Tibial nerve (tissue), 4 donors: ENCODE data around the gene AOPEP.

Experiments
- CTCF ChIP-seq, 5 experiments: fragments of 200-600 bp in 3 of 5; fragments of 450-650 bp in 2 of 5; sonication (generic) in 3 of 5; IDR thresholded peaks; one replicate each; pipeline ENCODE4 v1.5.1; 2016 to 2019; ENCODE audit warnings: antibody characterized with exemption in 5 of 5, mild to moderate bottlenecking in 3 of 5, moderate library complexity in 2 of 5
- EP300 ChIP-seq, 2 donors: sonication (generic); formaldehyde crosslinking; IDR thresholded peaks; one replicate each; pipeline ENCODE4 v1.6.1; 2017; ENCODE audit warnings: antibody characterized with exemption in 2 of 2, mild to moderate bottlenecking in 1 of 2

DNA sequence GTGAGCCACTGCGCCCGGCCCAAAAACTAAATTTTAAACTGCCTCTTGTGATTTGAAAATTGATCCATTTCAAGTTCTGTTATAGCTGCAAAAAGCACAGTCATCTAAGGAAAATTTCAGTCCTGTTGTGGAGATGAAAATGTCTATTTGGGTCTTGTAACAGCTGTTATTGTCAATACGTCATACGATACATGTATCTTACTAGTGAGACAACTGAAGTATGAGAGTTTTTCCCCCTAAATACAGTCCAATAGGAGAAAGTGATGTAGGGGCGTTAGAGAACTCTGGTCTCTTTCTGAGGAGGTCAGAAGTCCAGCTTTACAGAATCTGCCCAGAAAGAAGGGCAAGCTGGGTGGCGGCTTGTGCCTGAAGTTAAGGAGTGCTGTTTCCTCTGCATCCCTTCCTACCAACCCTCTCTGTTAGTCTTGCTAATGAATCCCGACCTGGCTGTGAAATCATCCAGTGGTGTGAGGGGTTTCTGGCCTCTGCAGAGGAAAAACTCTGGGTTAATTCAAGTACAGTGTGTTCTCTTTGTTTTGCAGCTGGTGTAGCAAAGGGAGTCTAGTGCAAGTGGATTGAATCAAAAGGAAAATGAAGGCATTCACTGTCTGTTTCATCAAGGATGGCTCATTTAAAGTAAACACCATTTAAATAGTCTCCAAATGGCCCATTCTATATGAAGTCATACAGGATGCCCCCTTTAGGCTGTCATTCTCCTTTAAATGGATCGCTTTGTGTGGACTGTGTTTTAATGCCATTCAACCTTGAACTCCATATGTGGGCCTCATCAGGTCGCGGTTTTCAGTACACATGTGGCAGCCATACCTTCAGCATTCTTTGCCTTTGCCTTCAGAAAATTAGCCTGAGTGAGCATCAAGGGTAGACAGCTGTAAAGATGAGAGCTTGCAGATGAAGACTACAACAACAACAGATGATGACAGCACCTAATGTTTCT, 59.0 kb downstream of the AOPEP start:
- TF ChIP-seq CTCF (IDR thresholded peaks at IDR 0.05), result no peak
- TF ChIP-seq EP300 (IDR thresholded peaks at IDR 0.05), result no peak
